Adrenal gland (tissue), 12 donors: ENCODE measurements around the gene SPATA25. TPM values are rescaled to one million over a fixed set of nuclear protein-coding genes. Genes with fewer than 3 reads are reported as not detected.

Experiments used
- polyA plus RNA-seq, 3 donors: library from polyadenylated mRNA; stranded (reverse); fragments of 200-250 nt in 2 of 3; fragments of 350-450 nt in 1 of 3; fragmentation: Illumina TruSeq in 1 of 3; extraction: RNeasy Lipid Tissue Mini Kit (QIAGEN cat#74804) in 1 of 3; gene quantifications; one replicate each; pipeline ENCODE4 v1.2.3, GENCODE V29; 2013 to 2014
- total RNA-seq, 9 donors: library from RNA; depleted of rRNA in 4 of 9; stranded (reverse); fragments of >200 nt in 4 of 9; fragments of 120-200 nt in 1 of 9; fragmentation: NEBNext Ultra II Directional in 1 of 9; extraction: Animal tissue kit (Norgen Biotek cat#: 25700) in 1 of 9; gene quantifications; one replicate each; pipeline versions ENCODE4 v1.1.0 to v1.2.4, GENCODE V29; 2013 to 2023
- donor health status: healthy with polysubstance abuse.
- donor health status: Bipolar disorder and iron deficiency.
- donor health status: DM: yes; HTN: yes; CAD: no.
- donor health status: DM: no; HTN: no; CAD: no.
- donor health status: DM: no; HTN: no; CAD: no.
- donor health status: DM: yes; HTN: yes; CAD: no.

The SPATA25 gene
- total and polyA plus RNA-seq, 12 donors, result 0.29 to 12.5 (median 2.9) TPM; not detected in 1

Other genes with a start within 250 kb of the SPATA25 start
- gene WFDC11, start 217.4 kb downstream of the SPATA25 start, total RNA-seq, result not detected
- gene WFDC11, start 217.4 kb downstream of the SPATA25 start, polyA plus RNA-seq, result not detected
- gene WFDC13, start 185.6 kb downstream of the SPATA25 start, total RNA-seq, result not detected
- gene WFDC13, start 185.6 kb downstream of the SPATA25 start, polyA plus RNA-seq, result not detected
- gene WFDC10B, start 182.6 kb downstream of the SPATA25 start, total RNA-seq, result not detected
- gene WFDC10B, start 182.6 kb downstream of the SPATA25 start, polyA plus RNA-seq, result not detected
- gene SPINT4, start 165.3 kb downstream of the SPATA25 start, total RNA-seq, result not detected
- gene SPINT4, start 165.3 kb downstream of the SPATA25 start, polyA plus RNA-seq, result not detected
- gene WFDC3, start 95.7 kb downstream of the SPATA25 start, total RNA-seq, result 1 to 10 TPM in 2 of 9 donors, under 1 TPM in 1, not detected in 6; 0.22 to 1.9 (median 1.8) TPM
- gene WFDC3, start 95.7 kb downstream of the SPATA25 start, polyA plus RNA-seq, result 1 to 10 TPM in 2 of 3 donors, not detected in 1; 1.3 to 3.1 TPM
- gene DNTTIP1, start 95.7 kb downstream of the SPATA25 start, total RNA-seq, result 10 to 100 TPM; 12.1 to 31.4 (median 27.3) TPM
- gene DNTTIP1, start 95.7 kb downstream of the SPATA25 start, polyA plus RNA-seq, result 10 to 100 TPM; 34.5 to 49.4 (median 38.4) TPM
- gene UBE2C, start 75.0 kb downstream of the SPATA25 start, total RNA-seq, result 10 to 100 TPM in 1 of 9 donors, 1 to 10 TPM in 7, under 1 TPM in 1; 0.79 to 43.3 (median 2.2) TPM
- 1 to 10 TPM; 3.8 to 4.9 (median 4.7) TPM for gene UBE2C, start 75.0 kb downstream of the SPATA25 start, polyA plus RNA-seq
- gene TNNC2, start 60.3 kb downstream of the SPATA25 start, total RNA-seq, result 1 to 10 TPM in 7 of 9 donors, not detected in 2; 1.4 to 8.4 (median 2.8) TPM
- gene TNNC2, start 60.3 kb downstream of the SPATA25 start, polyA plus RNA-seq, result 10 to 100 TPM in 1 of 3 donors, 1 to 10 TPM in 2; 4.3 to 16.9 (median 8.2) TPM
- 100 to 1,000 TPM in 3 of 9 donors, 10 to 100 TPM in 6; 61.6 to 183 (median 97.5) TPM for gene SNX21, start 53.8 kb downstream of the SPATA25 start, total RNA-seq
- gene SNX21, start 53.8 kb downstream of the SPATA25 start, polyA plus RNA-seq, result 10 to 100 TPM; 35.1 to 66.3 (median 43.9) TPM
- gene ACOT8, start 30.2 kb downstream of the SPATA25 start, total RNA-seq, result 100 to 1,000 TPM in 1 of 9 donors, 10 to 100 TPM in 8; 34.6 to 134 (median 74.5) TPM
- gene ACOT8, start 30.2 kb downstream of the SPATA25 start, polyA plus RNA-seq, result 10 to 100 TPM; 33.7 to 78.8 (median 49.3) TPM
- gene ZSWIM3, start 30.0 kb downstream of the SPATA25 start, total RNA-seq, result 10 to 100 TPM in 1 of 9 donors, 1 to 10 TPM in 8; 3.7 to 19.5 (median 6.4) TPM
- 1 to 10 TPM; 2.9 to 4.2 (median 3.1) TPM for gene ZSWIM3, start 30.0 kb downstream of the SPATA25 start, polyA plus RNA-seq
- 10 to 100 TPM; 15.9 to 22.1 (median 18.6) TPM for gene ZSWIM1, start 6.4 kb downstream of the SPATA25 start, total RNA-seq
- gene ZSWIM1, start 6.4 kb downstream of the SPATA25 start, polyA plus RNA-seq, result 10 to 100 TPM in 1 of 3 donors, 1 to 10 TPM in 2; 4.2 to 19.2 (median 5.6) TPM
- 10 to 100 TPM in 7 of 9 donors, 1 to 10 TPM in 2; 6.0 to 36.4 (median 16.0) TPM for gene NEURL2, start 3.6 kb upstream of the SPATA25 start, total RNA-seq
- 10 to 100 TPM in 1 of 3 donors, 1 to 10 TPM in 2; 1.0 to 19.1 (median 7.2) TPM for gene NEURL2, start 3.6 kb upstream of the SPATA25 start, polyA plus RNA-seq
- gene CTSA, start 3.7 kb upstream of the SPATA25 start, total RNA-seq, result 100 to 1,000 TPM; 306 to 776 (median 516) TPM
- 100 to 1,000 TPM; 517 to 854 (median 731) TPM for gene CTSA, start 3.7 kb upstream of the SPATA25 start, polyA plus RNA-seq
- 1,000 to 10,000 TPM in 2 of 9 donors, 100 to 1,000 TPM in 7; 168 to 1,158 (median 460) TPM for gene PLTP, start 24.5 kb upstream of the SPATA25 start, total RNA-seq
- gene PLTP, start 24.5 kb upstream of the SPATA25 start, polyA plus RNA-seq, result 100 to 1,000 TPM; 126 to 366 (median 157) TPM
- 10 to 100 TPM; 12.6 to 47.1 (median 40.4) TPM for gene PCIF1, start 47.1 kb upstream of the SPATA25 start, total RNA-seq
- 10 to 100 TPM; 20.6 to 36.4 (median 35.9) TPM for gene PCIF1, start 47.1 kb upstream of the SPATA25 start, polyA plus RNA-seq
- gene ZNF335, start 84.6 kb upstream of the SPATA25 start, total RNA-seq, result 10 to 100 TPM; 10.8 to 29.9 (median 15.1) TPM
- gene ZNF335, start 84.6 kb upstream of the SPATA25 start, polyA plus RNA-seq, result 10 to 100 TPM in 2 of 3 donors, 1 to 10 TPM in 1; 5.4 to 45.1 (median 29.5) TPM
- under 1 TPM in 8 of 9 donors, not detected in 1; 0.18 to 0.97 (median 0.34) TPM for gene MMP9, start 121.3 kb upstream of the SPATA25 start, total RNA-seq
- 1 to 10 TPM in 1 of 3 donors, under 1 TPM in 2; 0.07 to 1.2 (median 0.51) TPM for gene MMP9, start 121.3 kb upstream of the SPATA25 start, polyA plus RNA-seq
- 10 to 100 TPM in 6 of 9 donors, 1 to 10 TPM in 2, under 1 TPM in 1; 0.30 to 24.5 (median 12.9) TPM for gene SLC12A5, start 141.6 kb upstream of the SPATA25 start, total RNA-seq
- gene SLC12A5, start 141.6 kb upstream of the SPATA25 start, polyA plus RNA-seq, result 100 to 1,000 TPM in 2 of 3 donors, 10 to 100 TPM in 1; 15.0 to 121 (median 120) TPM
- 10 to 100 TPM; 17.8 to 44.8 (median 25.9) TPM for gene NCOA5, start 202.3 kb upstream of the SPATA25 start, total RNA-seq
- 10 to 100 TPM; 18.7 to 24.8 (median 19.0) TPM for gene NCOA5, start 202.3 kb upstream of the SPATA25 start, polyA plus RNA-seq
- gene CD40, start 230.7 kb upstream of the SPATA25 start, total RNA-seq, result 10 to 100 TPM in 3 of 9 donors, 1 to 10 TPM in 6; 4.5 to 13.5 (median 8.9) TPM
- gene CD40, start 230.7 kb upstream of the SPATA25 start, polyA plus RNA-seq, result 10 to 100 TPM in 2 of 3 donors, 1 to 10 TPM in 1; 6.8 to 20.5 (median 13.1) TPM